GM10847 (cell line): Measurements from ENCODE around the gene ABTB2.

Experiments used
- POLR2A ChIP-seq: IDR thresholded peaks from 2 replicates; pipeline ENCODE4 v1.6.1; 2011; ENCODE audit not compliant: insufficient read length; ENCODE audit errors: extremely low read depth

The ABTB2 gene

DNA sequence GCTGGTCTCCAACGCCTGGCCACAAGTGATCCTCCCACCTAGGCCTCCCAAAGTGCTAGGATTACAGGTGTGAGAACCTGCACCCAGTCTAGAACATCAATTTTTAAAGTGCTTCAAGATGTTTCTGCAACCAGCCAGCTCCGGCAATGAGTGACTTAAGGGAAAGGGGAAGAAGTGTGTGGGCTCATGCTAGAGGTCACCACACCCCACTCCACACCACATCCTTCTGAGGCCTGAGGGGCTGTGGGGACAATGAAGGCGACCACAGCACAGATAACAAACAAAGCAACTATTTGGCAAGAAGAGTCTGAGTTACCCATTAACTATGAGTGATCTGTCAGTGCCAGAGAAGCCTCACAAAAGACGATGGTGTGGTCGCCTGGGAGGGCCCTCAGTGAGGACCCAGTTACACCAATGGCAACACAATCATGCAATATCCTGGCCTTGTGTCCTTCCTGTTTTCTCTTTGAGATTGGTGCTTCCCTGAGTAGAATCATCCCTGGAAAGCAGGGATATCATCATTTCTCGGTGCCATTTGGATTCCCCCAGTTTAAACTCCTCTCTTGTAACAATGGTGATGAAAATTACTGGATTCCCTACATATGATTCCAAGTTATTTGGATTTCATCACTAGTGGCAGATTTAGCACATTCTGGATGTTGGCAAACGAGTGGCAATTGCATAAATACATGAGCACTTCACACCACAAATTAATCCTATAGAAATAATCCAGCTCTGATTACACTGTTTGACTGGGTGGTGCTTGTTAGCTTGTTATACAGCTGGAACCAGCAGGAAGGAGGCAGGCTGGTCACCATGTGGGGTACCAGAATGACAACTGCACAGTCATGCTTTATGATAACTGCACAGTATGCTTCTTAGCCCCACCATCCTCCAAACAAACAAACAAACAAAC, 18.4 kb downstream of the ABTB2 start:
- TF ChIP-seq POLR2A, result no peak

DNA sequence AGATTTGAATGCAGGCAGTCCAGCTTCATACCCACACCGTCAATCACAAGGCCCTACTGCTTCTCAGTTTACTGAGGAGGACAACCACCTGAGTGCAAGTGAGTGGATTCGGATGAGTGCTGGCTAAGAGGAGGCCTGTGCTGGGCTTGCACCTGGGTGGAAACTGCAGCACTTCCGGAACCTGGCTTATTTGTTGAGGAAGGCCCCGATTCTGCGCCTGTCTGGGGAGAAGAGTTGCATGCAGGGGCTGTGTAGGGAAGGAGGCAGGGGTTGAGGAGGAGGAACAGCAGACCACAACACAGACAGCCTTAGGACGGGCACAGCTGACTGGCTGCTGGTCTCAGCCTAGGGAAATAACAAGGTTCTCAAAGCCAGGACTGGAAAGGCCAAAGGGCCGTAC, 20.8 kb downstream of the ABTB2 start:
- no peak for TF ChIP-seq POLR2A

DNA sequence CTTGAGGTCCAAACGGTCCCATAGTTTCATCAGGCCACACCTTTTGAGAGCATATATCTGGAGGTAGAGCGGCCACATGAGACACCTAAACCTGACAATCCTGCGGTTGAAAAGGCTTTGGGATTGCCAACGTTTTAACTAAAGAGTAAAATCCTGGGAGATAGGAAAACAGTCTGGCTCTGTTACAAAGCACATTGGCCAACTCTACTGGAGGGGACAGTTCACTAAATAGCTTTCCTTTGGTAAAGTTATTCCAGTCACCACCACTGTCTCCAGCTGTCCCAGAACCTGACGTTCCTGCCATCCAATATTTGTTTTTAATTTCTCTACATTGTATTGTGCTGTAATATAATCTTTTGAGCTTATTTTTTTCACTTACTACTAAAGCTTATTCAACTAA, 22.0 kb downstream of the ABTB2 start:
- TF ChIP-seq POLR2A, result no peak

DNA sequence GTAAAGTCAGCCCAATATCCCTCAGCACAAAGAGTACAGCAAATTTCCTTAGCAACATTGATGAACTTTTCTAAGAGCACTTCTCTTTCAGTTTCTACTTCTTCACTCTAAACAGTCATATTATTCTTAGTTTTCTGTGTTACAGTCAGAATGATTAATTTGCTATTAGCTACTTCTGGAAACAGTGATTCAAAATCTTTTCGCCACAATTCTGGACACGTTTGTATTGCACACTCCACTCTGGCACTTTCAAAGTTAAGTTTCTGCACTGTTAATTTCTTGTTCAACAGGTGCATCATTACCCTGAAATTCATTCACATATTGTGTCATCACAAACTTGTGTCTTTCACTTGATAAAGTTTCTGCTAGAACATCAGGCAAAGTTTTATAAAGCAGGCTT, 22.5 kb downstream of the ABTB2 start:
- no peak for TF ChIP-seq POLR2A

GRCh38 chr11:34333787-34334186, 24.0 kb downstream of the ABTB2 start:
- TF ChIP-seq POLR2A, result no peak

GRCh38 chr11:34332524-34332923, 25.3 kb downstream of the ABTB2 start:
- TF ChIP-seq POLR2A, result no peak

DNA sequence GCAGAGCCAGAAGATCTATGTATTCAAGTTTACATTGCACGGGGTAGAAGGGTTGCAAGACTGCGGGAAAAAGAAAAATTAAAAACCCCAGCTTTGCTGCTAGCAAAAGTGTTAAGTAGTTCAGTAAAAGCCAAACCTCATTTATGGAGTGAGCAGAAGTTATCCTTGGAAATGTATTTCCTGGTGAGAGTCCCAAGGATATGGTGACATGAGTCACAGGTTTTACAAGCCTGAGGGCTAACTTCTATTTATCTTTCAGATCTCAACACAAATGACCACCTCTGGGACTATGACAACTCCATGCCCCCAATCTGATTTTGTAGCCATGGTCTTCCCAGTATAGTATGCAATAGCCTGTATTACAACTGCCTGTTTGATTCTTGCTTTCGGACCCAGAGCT, 26.1 kb downstream of the ABTB2 start:
- TF ChIP-seq POLR2A, result no peak

- no peak for TF ChIP-seq POLR2A
These were observed 26.5 kb downstream of the ABTB2 start for GRCh38 chr11:34331329-34331728.

DNA sequence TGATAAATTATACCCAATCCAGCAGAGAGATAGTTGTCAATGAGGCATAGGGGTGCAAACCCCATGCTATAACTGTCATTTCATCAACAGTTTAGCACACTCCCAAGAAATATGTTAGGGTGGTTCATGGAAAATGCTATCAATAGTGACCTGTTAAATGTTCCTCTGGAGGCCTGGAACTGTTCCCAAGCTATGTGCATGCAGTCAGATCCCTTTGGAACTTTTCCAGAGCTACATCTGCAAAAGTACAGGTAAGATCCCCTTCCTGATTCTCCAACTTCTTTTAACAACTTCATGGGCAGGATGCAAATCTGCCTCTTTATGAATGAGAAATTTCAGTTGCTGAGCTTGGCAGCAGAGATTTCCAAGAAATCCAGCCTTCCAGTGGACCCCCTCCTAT, 27.2 kb downstream of the ABTB2 start:
- TF ChIP-seq POLR2A, result no peak

- no peak for TF ChIP-seq POLR2A
These were observed 27.9 kb downstream of the ABTB2 start for GRCh38 chr11:34329876-34330275.

DNA sequence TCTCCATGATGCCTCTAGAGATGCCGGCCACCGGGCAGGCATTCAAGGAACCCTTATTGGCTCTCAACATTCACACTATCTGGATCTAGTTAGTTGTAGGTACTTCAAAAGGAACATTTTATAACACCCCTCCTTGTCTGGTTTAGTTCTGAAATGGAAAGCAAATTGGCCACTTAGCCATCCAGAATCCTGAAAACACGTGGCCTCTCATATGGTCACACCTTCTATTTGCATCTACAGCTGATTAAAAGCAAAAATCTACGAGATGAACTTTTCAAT, 29.2 kb downstream of the ABTB2 start:
- TF ChIP-seq POLR2A, result no peak

DNA sequence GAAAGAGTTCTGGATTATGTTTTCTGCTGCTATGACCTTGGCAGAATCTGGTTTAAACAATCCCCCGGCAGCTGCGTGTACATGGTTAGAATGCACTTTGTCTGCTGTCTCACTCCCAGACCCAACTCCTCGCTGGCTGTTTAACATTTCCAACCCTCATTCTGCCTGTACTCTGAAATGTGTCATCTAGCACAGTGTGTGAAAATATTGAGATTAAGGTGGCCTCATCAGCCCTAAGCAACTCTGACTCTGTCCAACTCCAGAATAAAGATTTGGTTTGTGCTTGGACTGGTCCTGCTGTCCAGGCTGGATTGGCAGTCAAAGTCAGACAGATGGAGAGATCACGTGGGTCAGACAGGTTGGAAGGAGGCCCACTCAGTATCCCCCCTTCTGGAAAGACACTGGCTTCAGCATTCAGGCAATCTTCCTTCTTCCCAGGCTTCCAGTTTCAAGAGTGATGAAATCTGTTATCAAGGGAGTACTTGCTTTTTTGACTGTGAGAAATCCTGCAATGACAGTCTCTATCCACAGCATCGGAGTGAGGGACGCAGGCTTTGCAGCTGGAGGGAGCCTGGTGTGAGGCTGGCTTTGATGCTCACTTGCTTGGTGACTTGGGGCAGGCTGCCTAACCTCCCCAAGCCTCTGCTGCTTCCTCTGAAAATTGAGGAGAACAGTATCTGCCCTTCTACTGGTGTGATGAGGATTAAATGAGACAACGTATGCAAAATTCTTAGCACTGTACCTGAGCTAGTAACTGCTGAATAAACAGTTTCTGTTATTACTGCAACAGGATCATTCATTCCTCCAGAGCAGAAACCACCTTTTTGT, 29.8 kb downstream of the ABTB2 start:
- TF ChIP-seq POLR2A, result no peak

GRCh38 chr11:34324466-34324865, 33.3 kb downstream of the ABTB2 start:
- no peak for TF ChIP-seq POLR2A

- TF ChIP-seq POLR2A, result no peak
These were observed 34.2 kb downstream of the ABTB2 start for GRCh38 chr11:34323601-34324000.

DNA sequence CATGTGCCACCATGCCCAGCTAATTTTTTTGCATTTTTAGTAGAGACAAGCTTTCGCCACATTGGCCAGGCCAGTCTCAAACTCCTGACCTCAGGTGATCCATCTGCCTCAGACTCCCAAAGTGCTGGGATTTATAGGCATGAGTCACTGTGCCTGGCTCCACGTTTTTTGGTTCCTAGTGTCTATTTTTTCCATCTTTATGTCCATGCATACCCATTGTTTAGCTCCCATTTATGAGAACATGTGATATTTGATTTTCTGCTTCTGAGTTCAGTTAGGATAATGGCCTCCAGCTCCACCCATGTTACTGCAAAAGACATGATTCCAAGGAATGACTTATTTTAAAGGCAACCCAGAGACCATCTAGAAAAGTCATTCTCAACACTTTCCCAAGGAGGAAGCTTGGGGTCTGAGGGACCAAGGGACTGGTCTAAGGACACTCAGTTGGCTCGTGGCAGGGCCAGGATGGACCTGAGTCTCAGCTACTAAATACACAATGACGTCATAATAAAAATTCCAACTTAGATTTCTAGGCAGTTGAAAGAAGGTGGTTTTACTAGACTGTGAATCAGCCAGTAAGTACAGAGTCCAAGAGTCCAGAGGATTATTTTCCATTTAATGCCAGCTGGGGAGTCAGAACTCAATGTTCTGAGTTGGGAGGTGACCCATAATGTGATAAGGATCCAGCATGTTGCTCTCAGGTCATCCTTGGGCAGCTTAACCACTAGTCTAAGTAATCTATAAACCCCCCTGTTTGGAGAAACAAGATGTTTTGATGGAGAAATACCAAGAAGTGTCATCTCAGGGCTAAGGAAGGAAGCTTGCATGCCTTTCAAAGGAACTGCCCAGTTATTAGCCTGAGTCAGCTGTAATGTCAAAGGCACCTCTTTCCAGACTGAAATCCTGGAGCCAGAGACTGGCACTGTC, 39.4 kb downstream of the ABTB2 start:
- TF ChIP-seq POLR2A, result no peak
